Thyroid gland (tissue), 4 donors: Measurements from ENCODE around the gene RASGRP3.

Source experiments
- POLR2A ChIP-seq, 2 donors: fragments of 450-650 bp; IDR thresholded peaks; one replicate each; pipeline ENCODE4 v1.6.1; 2017; ENCODE audit warnings: antibody characterized with exemption in 2 of 2, mild to moderate bottlenecking in 2 of 2, moderate library complexity in 1 of 2
- TF ChIP-seq, protein P1 (sequence below), 6 experiments: fragments of 200-600 bp in 3 of 6; fragments of 450-650 bp in 3 of 6; sonication (generic) in 3 of 6; IDR thresholded peaks; one replicate each; pipeline ENCODE4 v1.5.1; 2016 to 2019; ENCODE audit warnings: antibody characterized with exemption in 6 of 6, mild to moderate bottlenecking in 2 of 6, inconsistent platforms in 1 of 6, moderate library complexity in 1 of 6

DNA sequence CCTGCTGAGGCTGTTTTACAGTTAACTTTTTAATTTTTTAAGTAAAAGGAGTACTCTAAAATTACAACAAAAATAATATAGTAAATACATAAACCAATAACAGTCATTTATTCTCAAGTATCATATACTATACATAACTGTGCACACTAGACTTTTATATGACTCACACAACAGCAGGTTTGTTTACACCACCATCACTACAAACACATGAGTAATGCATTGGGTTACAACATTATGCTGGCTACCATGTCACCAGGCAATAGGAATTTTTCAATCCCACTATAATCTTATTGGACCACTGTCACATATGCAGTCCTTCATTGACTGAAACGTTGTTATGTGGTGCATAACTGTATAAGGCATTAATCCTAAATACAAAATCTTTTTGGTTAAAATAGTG lies 42.5 kb downstream of the RASGRP3 start:
- no peak for TF ChIP-seq POLR2A (IDR thresholded peaks at IDR 0.05)
- TF ChIP-seq, protein P1, sequence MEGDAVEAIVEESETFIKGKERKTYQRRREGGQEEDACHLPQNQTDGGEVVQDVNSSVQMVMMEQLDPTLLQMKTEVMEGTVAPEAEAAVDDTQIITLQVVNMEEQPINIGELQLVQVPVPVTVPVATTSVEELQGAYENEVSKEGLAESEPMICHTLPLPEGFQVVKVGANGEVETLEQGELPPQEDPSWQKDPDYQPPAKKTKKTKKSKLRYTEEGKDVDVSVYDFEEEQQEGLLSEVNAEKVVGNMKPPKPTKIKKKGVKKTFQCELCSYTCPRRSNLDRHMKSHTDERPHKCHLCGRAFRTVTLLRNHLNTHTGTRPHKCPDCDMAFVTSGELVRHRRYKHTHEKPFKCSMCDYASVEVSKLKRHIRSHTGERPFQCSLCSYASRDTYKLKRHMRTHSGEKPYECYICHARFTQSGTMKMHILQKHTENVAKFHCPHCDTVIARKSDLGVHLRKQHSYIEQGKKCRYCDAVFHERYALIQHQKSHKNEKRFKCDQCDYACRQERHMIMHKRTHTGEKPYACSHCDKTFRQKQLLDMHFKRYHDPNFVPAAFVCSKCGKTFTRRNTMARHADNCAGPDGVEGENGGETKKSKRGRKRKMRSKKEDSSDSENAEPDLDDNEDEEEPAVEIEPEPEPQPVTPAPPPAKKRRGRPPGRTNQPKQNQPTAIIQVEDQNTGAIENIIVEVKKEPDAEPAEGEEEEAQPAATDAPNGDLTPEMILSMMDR (IDR thresholded peaks at IDR 0.05), result no peak
